PC-3 (cell line): Measurements from ENCODE around the gene PPP2R1A. TPM values are rescaled to one million over a fixed set of nuclear protein-coding genes. Genes with fewer than 3 reads are reported as not detected.

Source experiments
- ATAC-seq: fragments of 200-7000 bp; cut with Tn5 transposase; 2 replicates; pipeline ENCODE4 v1.9.1; 2020; ENCODE audit warnings: mild to moderate bottlenecking, moderate library complexity
- BruUV-seq: library from RNA; stranded (reverse); fragments of 400-500 nt; replicated peaks from 2 replicates; lab custom pipeline; 2021; lab: Mats Ljungman, UMichigan
- CTCF ChIA-PET: fragments of 300-600 bp; sonication (Branson Sonifier 250); formaldehyde crosslinking; loops from one replicate; lab custom pipeline; 2022; ENCODE audit warnings: antibody characterized with exemption; lab: Charles Lee
- POLR2A ChIA-PET: fragments of 300-600 bp; sonication (Branson Sonifier 250); formaldehyde crosslinking; loops from one replicate; lab custom pipeline; 2022; ENCODE audit warnings: antibody characterized with exemption; ENCODE audit not compliant: unreplicated experiment; lab: Charles Lee
- DNase-seq: peaks from one replicate; pipeline ENCODE4 v3.0.0-alpha.2; 2015
- H2AFZ ChIP-seq: fragments of 300-600 bp; sonication (generic); 2 replicates; pipeline ENCODE4 v1.6.0; 2016; ENCODE audit warnings: antibody characterized with exemption, low read length
- H3F3A ChIP-seq: fragments of 300-600 bp; sonication (generic); one replicate; pipeline ENCODE4 v1.6.0; 2017; ENCODE audit warnings: antibody characterized with exemption, low read length, control low read depth, mild to moderate bottlenecking; ENCODE audit not compliant: unreplicated experiment
- H3K27ac ChIP-seq: fragments of 300-600 bp; sonication (generic); 2 replicates; pipeline ENCODE4 v1.5.1; 2016; ENCODE audit warnings: mild to moderate bottlenecking, low read length
- H3K27me3 ChIP-seq: fragments of 300-600 bp; sonication (generic); 2 replicates; pipeline ENCODE4 v1.6.1; 2016; ENCODE audit warnings: low read length, mixed read lengths
- H3K36me3 ChIP-seq: fragments of 300-600 bp; sonication (generic); 2 replicates; pipeline ENCODE4 v1.6.1; 2016; ENCODE audit warnings: low read depth, mixed run types, low read length, mixed read lengths
- H3K4me1 ChIP-seq: fragments of 300-600 bp; sonication (generic); 2 replicates; pipeline ENCODE4 v1.5.1; 2016; ENCODE audit warnings: low read length; ENCODE audit not compliant: insufficient read depth
- H3K4me2 ChIP-seq: fragments of 300-600 bp; sonication (generic); 2 replicates; pipeline ENCODE4 v1.6.0; 2016; ENCODE audit warnings: low read length
- H3K4me3 ChIP-seq: fragments of 300-600 bp; sonication (generic); 2 replicates; pipeline ENCODE4 v1.5.1; 2016; ENCODE audit warnings: mild to moderate bottlenecking, low read length, mixed read lengths
- H3K79me2 ChIP-seq: fragments of 300-600 bp; sonication (generic); 2 replicates; pipeline ENCODE4 v1.6.1; 2017; ENCODE audit warnings: low read length, mixed read lengths
- H3K9ac ChIP-seq: fragments of 300-600 bp; sonication (generic); 2 replicates; pipeline ENCODE4 v1.6.0; 2016; ENCODE audit warnings: mild to moderate bottlenecking, low read length
- H3K9me2 ChIP-seq: fragments of 300-600 bp; sonication (generic); replicated peaks from 2 replicates; pipeline ENCODE4 v1.6.1; 2016; ENCODE audit warnings: mixed run types, low read length, mixed read lengths
- H3K9me3 ChIP-seq: fragments of 300-600 bp; sonication (generic); 2 replicates; pipeline ENCODE4 v1.6.1; 2016; ENCODE audit warnings: low read length, mixed read lengths
- H4K20me1 ChIP-seq: fragments of 300-600 bp; sonication (generic); 2 replicates; pipeline ENCODE4 v1.6.1; 2016; ENCODE audit warnings: low read length, mixed read lengths
- CTCF ChIP-seq: fragments of 300-600 bp; sonication (generic); conservative IDR thresholded peaks from 2 replicates; pipeline ENCODE4 v1.5.1; 2017; ENCODE audit warnings: antibody characterized with exemption, low read depth, mild to moderate bottlenecking, low read length
- EZH2 ChIP-seq: fragments of 300-600 bp; sonication (generic); IDR thresholded peaks from one replicate; pipeline ENCODE4 v1.6.1; 2017; ENCODE audit warnings: antibody characterized with exemption, mild to moderate bottlenecking, low read length; ENCODE audit not compliant: unreplicated experiment
- EZH2phosphoT487 ChIP-seq: fragments of 300-600 bp; sonication (generic); IDR thresholded peaks from 2 replicates; pipeline ENCODE4 v1.6.1; 2018; ENCODE audit warnings: mild to moderate bottlenecking, antibody characterized with exemption, low read length, borderline replicate concordance
- intact Hi-C: fragments of 100-400 bp; cut with micrococcal nuclease; formaldehyde crosslinking; loops from 2 replicates; pipeline ENCODE4 v1.9.0; 2023
- total RNA-seq: library from RNA; depleted of rRNA; stranded (reverse); fragments of >200 nt; gene quantifications from 2 replicates; pipeline ENCODE4 v1.2.3, GENCODE V29; 2014

Gene PPP2R1A
- total RNA-seq, 1 experiment from 2014 or later = 336 TPM

- peaks cover 5% of the 10 kb centered on the region for H3F3A ChIP-seq
- H3K27me3 ChIP-seq = no peaks in the 10 kb centered on the region
- no peak overlapping the region for H2AFZ ChIP-seq
- no peak overlapping the region for H3K4me3 ChIP-seq
- CTCF ChIA-PET = no interaction called here
- no peak for TF ChIP-seq EZH2
- TF ChIP-seq EZH2phosphoT487 = no peak
- TF ChIP-seq CTCF = no peak
- H3K36me3 ChIP-seq = peaks cover 65% of the 10 kb centered on the region
- H3K9me2 ChIP-seq = no peaks in the 10 kb centered on the region
- DNase-seq (no peak), ATAC-seq (no peak)
- H4K20me1 ChIP-seq = no peaks in the 10 kb centered on the region
- POLR2A ChIA-PET = no interaction called here
- H3K4me1 ChIP-seq = 0 out of 2 replicates have a peak, but pooled peaks cover 5% of the 10 kb centered on the region
- BruUV-seq = no TSS peak
- H3K4me2 ChIP-seq = no peak overlapping the region
- H3K27ac ChIP-seq = no peak overlapping the region
- H3K9ac ChIP-seq = no peak overlapping the region
- H3K79me2 ChIP-seq = no peaks in the 10 kb centered on the region
- intact Hi-C loops = no loop called here
- H3K9me3 ChIP-seq = no peaks in the 10 kb centered on the region
These were observed 37.5 kb downstream of the PPP2R1A start for GRCh38 chr19:52227196-52227940.

GRCh38 chr19:52227980-52228379, 38.1 kb downstream of the PPP2R1A start:
- ChIA-PET CTCF (no interaction called here), POLR2A (no interaction called here)
- intact Hi-C loops = no loop called here
- peaks cover 59% of the 10 kb centered on the region for H3K36me3 ChIP-seq
- H3K4me1 ChIP-seq = 0 out of 2 replicates have a peak, but pooled peaks cover 5% of the 10 kb centered on the region
- H3K9ac ChIP-seq = no peak overlapping the region
- no peak for TF ChIP-seq EZH2phosphoT487
- H3K9me3 ChIP-seq = no peaks in the 10 kb centered on the region
- no TSS peak for BruUV-seq
- H3F3A ChIP-seq = peaks cover 5% of the 10 kb centered on the region
- H3K27me3 ChIP-seq = no peaks in the 10 kb centered on the region
- DNase-seq (no peak), ATAC-seq (no peak)
- no peaks in the 10 kb centered on the region for H3K79me2 ChIP-seq
- no peaks in the 10 kb centered on the region for H4K20me1 ChIP-seq
- H3K27ac ChIP-seq = no peak overlapping the region
- no peaks in the 10 kb centered on the region for H3K9me2 ChIP-seq
- no peak overlapping the region for H2AFZ ChIP-seq
- H3K4me3 ChIP-seq = no peak overlapping the region
- H3K4me2 ChIP-seq = no peak overlapping the region

GRCh38 chr19:52229524-52229923, 39.7 kb downstream of the PPP2R1A start:
- Histone ChIP-seq H3K4me1 (0 out of 2 replicates have a peak, but pooled peaks cover 5% of the 10 kb centered on the region), H3K9me3 (no peaks in the 10 kb centered on the region), H3K4me3 (no peak overlapping the region), H3K4me2 (no peak overlapping the region), H3K27ac (no peak overlapping the region), H3K36me3 (peaks cover 44% of the 10 kb centered on the region), H4K20me1 (no peaks in the 10 kb centered on the region), H3K27me3 (no peaks in the 10 kb centered on the region), H3K9ac (no peak overlapping the region), H2AFZ (no peak overlapping the region), H3F3A (peaks cover 5% of the 10 kb centered on the region), H3K9me2 (no peaks in the 10 kb centered on the region), H3K79me2 (no peaks in the 10 kb centered on the region)
- ChIA-PET POLR2A (no interaction called here), CTCF (no interaction called here)
- DNase-seq = no peak
- no TSS peak for BruUV-seq
- TF ChIP-seq EZH2 = no peak
- no peak for TF ChIP-seq EZH2phosphoT487
- no peak for TF ChIP-seq CTCF
- ATAC-seq = no peak
- intact Hi-C loops = no loop called here
